ENCODE data around the gene DHDH. TPM values are rescaled to one million over a fixed set of nuclear protein-coding genes. Genes with fewer than 3 reads are reported as not detected.

The DHDH gene
- polyA plus RNA-seq, 1 experiment, result 0.48 TPM

- TF ChIP-seq, protein P1, sequence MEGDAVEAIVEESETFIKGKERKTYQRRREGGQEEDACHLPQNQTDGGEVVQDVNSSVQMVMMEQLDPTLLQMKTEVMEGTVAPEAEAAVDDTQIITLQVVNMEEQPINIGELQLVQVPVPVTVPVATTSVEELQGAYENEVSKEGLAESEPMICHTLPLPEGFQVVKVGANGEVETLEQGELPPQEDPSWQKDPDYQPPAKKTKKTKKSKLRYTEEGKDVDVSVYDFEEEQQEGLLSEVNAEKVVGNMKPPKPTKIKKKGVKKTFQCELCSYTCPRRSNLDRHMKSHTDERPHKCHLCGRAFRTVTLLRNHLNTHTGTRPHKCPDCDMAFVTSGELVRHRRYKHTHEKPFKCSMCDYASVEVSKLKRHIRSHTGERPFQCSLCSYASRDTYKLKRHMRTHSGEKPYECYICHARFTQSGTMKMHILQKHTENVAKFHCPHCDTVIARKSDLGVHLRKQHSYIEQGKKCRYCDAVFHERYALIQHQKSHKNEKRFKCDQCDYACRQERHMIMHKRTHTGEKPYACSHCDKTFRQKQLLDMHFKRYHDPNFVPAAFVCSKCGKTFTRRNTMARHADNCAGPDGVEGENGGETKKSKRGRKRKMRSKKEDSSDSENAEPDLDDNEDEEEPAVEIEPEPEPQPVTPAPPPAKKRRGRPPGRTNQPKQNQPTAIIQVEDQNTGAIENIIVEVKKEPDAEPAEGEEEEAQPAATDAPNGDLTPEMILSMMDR (IDR thresholded peaks at IDR 0.05; ENCODE audit: low read depth, low read length), result no peak
- Histone ChIP-seq H3K27ac (ENCODE audit: low read depth, low read length) (peak overlapping the region; percentile 65), H3K27me3 (ENCODE audit: control insufficient read depth, insufficient read depth, low read length) (no peaks in the 10 kb centered on the region), H3K9me3 (ENCODE audit: control insufficient read depth, insufficient read depth, low read length) (peaks cover 3% of the 10 kb centered on the region; the same call in 1 of the 2 replicates), H3K4me3 (ENCODE audit: low read depth, low read length) (no peak overlapping the region)
- ChIA-PET CTCF (interaction anchor here (0.7 kb wide), 1 partner anchor 119 kb away, joined by 3 read pairs; no protein-coding TSS in a partner anchor), POLR2A (interaction anchor here (0.6 to 1.3 kb wide), 4 partner anchors 14 to 90 kb away, joined by 4 to 11 read pairs (median 4); partner anchors contain the start of gene PPP1R15A)
- no peak for DNase-seq (ENCODE audit: low read depth, low spot score)
Observed at GRCh38 chr19:48961673-48962028, 28.2 kb downstream of the DHDH start.

DNA sequence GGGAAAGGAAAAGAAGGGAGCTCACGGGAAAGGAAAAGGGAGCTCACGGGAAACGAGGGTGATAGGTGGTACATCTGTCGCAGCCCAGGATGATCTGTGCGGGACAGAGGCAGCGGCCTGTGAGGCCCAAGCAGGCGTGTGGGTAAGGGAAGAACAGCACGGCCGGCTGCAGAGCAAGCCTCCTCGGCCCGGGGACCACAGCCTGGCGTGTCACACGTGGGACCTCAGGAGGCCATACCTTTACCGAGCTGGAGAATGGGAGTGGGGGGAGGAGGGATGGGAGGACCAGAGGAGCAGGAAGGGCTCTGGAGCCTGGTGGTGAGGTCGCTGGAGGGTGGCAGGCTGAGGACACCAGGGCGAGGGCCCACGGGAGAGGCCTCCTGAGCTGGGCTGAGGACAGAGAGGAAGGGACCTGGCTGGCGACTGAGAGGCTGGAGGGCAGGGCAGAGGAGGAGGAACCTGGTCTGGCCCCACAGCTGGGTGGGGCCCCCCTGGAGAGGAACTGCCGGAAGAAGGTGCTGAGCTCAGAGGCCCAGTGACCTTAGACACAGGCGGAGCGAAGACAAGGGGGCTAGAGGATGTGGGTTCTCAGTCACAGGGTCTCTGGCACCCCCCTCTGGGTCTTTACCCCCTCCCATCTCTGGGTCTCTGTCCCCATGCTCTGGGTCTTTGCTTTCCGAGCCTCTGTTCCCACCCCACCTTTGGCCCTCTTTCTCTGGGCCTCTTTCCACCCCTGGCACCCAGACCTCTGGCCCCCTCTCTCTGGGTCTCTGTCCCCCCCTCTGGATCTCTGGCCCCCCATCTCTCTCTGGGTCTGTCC is 28.7 kb downstream of the DHDH start:
- TF ChIP-seq, protein P1 (IDR thresholded peaks at IDR 0.05; ENCODE audit: low read depth, low read length), result no peak
- H3K27ac ChIP-seq (ENCODE audit: low read depth, low read length), result peak overlapping the region; percentile 65
- POLR2A ChIA-PET, result interaction anchor here (0.6 to 1.3 kb wide), 4 partner anchors 14 to 90 kb away, joined by 4 to 11 read pairs (median 4); partner anchors contain the start of gene PPP1R15A
- no peaks in the 10 kb centered on the region for H3K27me3 ChIP-seq (ENCODE audit: control insufficient read depth, insufficient read depth, low read length)
- H3K9me3 ChIP-seq (ENCODE audit: control insufficient read depth, insufficient read depth, low read length), result peaks cover 3% of the 10 kb centered on the region; the same call in 1 of the 2 replicates
- no peak overlapping the region for H3K4me3 ChIP-seq (ENCODE audit: low read depth, low read length)
- DNase-seq (ENCODE audit: low read depth, low spot score), result no peak
- CTCF ChIA-PET, result interaction anchor here (0.7 kb wide), 1 partner anchor 119 kb away, joined by 3 read pairs; no protein-coding TSS in a partner anchor

DNA sequence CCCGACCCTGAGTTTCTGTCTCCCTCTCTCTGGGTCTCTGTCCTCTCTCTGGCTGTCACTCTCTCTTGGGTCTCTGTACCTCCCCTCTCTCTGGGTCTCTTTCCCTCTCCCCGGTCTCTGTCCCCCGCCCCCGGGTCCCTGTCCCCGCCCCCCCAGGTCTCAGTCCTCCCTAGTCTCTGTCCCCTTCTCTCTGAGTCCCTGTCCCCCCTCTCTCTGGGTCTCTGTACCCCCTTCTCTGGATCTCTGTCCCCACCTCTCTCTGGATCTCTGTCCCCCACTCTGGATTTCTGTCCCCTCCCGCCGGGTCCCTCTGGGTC is 29.3 kb downstream of the DHDH start:
- POLR2A ChIA-PET, result interaction anchor here (1.3 kb wide), 1 partner anchor 91 kb away, joined by 4 read pairs; the partner anchor contains the start of gene PPP1R15A

DNA sequence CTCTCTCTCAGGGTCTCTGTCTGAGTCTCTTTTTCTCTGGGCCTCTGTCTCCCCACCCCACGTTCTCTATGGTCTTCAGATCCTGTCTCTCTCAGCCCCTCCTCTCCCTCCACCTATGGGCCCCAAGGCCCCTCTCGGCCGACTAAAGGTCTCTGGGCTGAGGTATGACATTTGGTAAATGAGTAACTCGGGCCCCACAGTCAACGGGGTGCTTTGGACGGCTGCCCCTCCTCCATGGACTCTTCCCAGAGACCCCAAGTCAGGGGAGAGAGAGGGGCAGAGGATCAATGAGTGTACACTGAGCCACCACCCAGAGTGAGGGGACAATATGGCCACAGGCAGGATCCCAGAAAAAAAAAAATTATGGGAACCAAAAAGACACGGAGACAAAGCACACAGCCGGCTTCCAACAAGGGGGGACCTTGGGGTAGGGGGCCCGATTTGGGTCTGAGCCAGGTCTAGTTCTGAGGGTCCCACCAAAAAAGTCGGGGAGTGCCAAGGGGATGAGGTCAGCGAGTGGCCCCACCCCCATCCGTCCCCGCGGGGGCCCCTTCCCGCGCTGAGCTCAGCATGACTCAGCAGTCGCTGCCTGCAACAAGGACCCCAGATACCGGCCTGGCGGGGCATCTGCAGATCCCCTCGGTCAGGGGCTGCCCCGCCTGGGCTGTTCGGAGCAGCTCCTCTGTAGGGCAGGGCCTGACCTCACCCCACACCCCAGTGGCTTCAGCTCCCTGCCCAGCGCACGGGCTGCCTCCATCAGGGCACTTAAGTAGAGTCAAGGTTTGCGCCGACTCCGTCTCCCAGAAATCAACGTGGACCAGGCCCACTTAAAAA is 30.1 kb downstream of the DHDH start:
- DNase-seq (ENCODE audit: low read depth, low spot score), result no peak
- ChIA-PET POLR2A (interaction anchor here (0.6 to 5.6 kb wide), 13 partner anchors 9 to 239 kb away, joined by 3 to 83 read pairs (median 4); partner anchors contain the start of genes BAX, BCAT2, DHDH and NUCB1), CTCF (interaction anchor here (0.8 to 0.9 kb wide), 2 partner anchors 9 to 30 kb away, joined by 4 read pairs; partner anchors contain the start of gene RUVBL2)
- Histone ChIP-seq H3K27ac (ENCODE audit: low read depth, low read length) (peak overlapping the region; percentile 98), H3K9me3 (ENCODE audit: control insufficient read depth, insufficient read depth, low read length) (peaks cover 3% of the 10 kb centered on the region; the same call in 1 of the 2 replicates), H3K27me3 (ENCODE audit: control insufficient read depth, insufficient read depth, low read length) (no peaks in the 10 kb centered on the region), H3K4me3 (ENCODE audit: low read depth, low read length) (0 out of 2 replicates have a peak overlapping the region, but pooled peaks have one; percentile 20)
- TF ChIP-seq, protein P1 (IDR thresholded peaks at IDR 0.05; ENCODE audit: low read depth, low read length), result no peak

More for the DNA sequence above, 29.3 kb downstream of the DHDH start:
- CTCF ChIA-PET, result no interaction called here
- DNase-seq (ENCODE audit: low read depth, low spot score), result no peak
- Histone ChIP-seq H3K27ac (ENCODE audit: low read depth, low read length) (peak overlapping the region; percentile 98), H3K9me3 (ENCODE audit: control insufficient read depth, insufficient read depth, low read length) (peaks cover 3% of the 10 kb centered on the region; the same call in 1 of the 2 replicates), H3K4me3 (ENCODE audit: low read depth, low read length) (no peak overlapping the region), H3K27me3 (ENCODE audit: control insufficient read depth, insufficient read depth, low read length) (no peaks in the 10 kb centered on the region)
- TF ChIP-seq, protein P1 (IDR thresholded peaks at IDR 0.05; ENCODE audit: low read depth, low read length), result no peak

Measured in AG04450 (cell line).